T-helper 1 cell (primary cell): Measurements from ENCODE around the gene MIP.
"Not testable (repeated sequence)": the region's sequence is repeated elsewhere in the genome, so short reads cannot be mapped to it uniquely, and the experiment has no call there.

ENCODE experiments used
- DNase-seq, 5 donors: peaks; one replicate each; pipeline ENCODE4 v3.0.0-alpha.2; 2012 to 2020

MIP gene

DNA sequence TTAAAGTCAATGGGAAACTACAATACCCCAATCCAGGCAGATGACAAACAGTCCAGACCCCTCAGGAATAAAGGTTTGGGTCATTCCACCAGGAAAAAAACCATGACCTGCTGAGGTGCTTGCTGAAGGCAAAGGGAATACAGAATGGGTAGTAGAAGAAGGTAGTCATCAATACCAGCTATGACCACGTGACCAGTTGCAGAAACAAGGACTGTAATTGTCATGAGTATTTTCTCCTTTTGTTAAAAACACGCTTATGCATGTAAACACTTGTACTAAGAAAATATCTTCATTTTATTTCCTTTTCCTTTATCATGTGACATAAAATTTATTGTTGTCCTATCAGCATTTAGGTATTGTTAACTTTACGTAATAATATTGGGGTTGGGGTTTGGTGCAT is 50.2 kb downstream of the MIP start:
- not testable (repeated sequence) for DNase-seq

DNA sequence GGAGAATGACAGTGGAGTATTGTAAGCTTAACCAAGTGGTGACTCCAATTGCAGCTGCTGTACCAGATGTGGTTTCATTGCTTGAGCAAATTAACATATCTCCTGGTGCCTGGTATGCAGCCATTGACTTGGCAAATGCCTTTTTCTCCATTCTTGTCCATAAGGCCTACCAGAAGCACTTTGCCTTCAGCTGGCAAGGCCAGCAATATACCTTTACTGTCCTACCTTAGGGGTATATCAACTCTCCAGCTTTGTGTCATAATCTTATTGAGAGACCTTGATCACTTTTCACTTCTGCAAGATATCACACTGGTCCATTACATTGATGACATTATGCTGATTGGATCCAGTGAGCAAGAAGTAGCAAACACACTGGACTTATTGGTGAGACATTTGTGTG is 52.8 kb downstream of the MIP start:
- DNase-seq: not testable (repeated sequence)

DNA sequence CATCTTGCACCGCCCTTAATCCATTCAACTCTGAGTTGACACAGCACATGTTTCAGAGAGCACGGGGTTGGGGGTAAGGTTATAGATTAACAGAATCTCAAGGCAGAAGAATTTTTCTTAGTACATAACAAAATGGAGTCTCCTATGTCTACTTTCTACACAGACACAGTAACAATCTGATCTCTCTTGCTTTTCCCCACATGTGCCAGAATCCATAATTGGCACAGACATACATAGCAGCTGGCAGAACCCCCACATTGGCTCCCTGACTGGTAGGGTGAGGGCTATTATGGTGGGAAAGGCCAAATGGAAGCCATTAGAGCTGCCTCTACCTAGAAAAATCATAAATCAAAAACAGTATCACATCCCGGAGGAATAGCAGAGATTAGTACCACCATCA is 53.3 kb downstream of the MIP start:
- not testable (repeated sequence) for DNase-seq
